A549 (cell line): ENCODE data around the gene TAS1R3.

ENCODE experiments used
- EP300 ChIP-seq, 2 experiments: fragments of >200 bp; sonication (Bioruptor Twin); formaldehyde crosslinking; IDR thresholded peaks; 2 replicates in 1 of 2; 3 replicates in 1 of 2; pipeline ENCODE4 v1.6.1; 2016 to 2017
- HOXB5 ChIP-seq: fragments of 250-450 bp; sonication (Bioruptor Pico); IDR thresholded peaks from 2 replicates; pipeline ENCODE4 v1.5.0; 2020; ENCODE audit warnings: mild to moderate bottlenecking, moderate library complexity
- JUN ChIP-seq, 2 experiments: fragments of >200 bp; sonication (Bioruptor Twin); formaldehyde crosslinking; IDR thresholded peaks; 2 replicates in 1 of 2; 3 replicates in 1 of 2; pipeline ENCODE4 v1.6.1; 2016 to 2017
- JUNB ChIP-seq: fragments of >200 bp; sonication (Bioruptor Twin); formaldehyde crosslinking; IDR thresholded peaks from 2 replicates; pipeline ENCODE4 v1.6.1; 2016
- KDM5A ChIP-seq: fragments of 200-600 bp; sonication (generic); IDR thresholded peaks from 2 replicates; pipeline ENCODE4 v1.6.1; 2016; ENCODE audit warnings: antibody characterized with exemption, mild to moderate bottlenecking
- MAZ ChIP-seq: fragments of 150-350 bp; IDR thresholded peaks from 2 replicates; pipeline ENCODE4 v1.6.1; 2014; ENCODE audit warnings: antibody characterized with exemption, low read depth, low read length, borderline replicate concordance
- NPAS2 ChIP-seq: fragments of 250-450 bp; sonication (Bioruptor Pico); IDR thresholded peaks from 2 replicates; pipeline ENCODE4 v1.8.0; 2022; ENCODE audit warnings: mild to moderate bottlenecking, moderate library complexity, borderline replicate concordance
- POLR2A ChIP-seq: IDR thresholded peaks from 2 replicates; pipeline ENCODE4 v1.6.1; 2012; ENCODE audit warnings: mild to moderate bottlenecking, low read length
- RCOR1 ChIP-seq: fragments of 150-350 bp; IDR thresholded peaks from 2 replicates; pipeline ENCODE4 v1.6.1; 2014; ENCODE audit warnings: antibody characterized with exemption, low read length, low read depth
- TF ChIP-seq, protein P1 (sequence below): fragments of >200 bp; sonication (Bioruptor Twin); formaldehyde crosslinking; IDR thresholded peaks from 3 replicates; pipeline ENCODE4 v1.5.1; 2016
- TF ChIP-seq, protein P2 (sequence below): fragments of >200 bp; sonication (Bioruptor Twin); formaldehyde crosslinking; IDR thresholded peaks from 3 replicates; pipeline ENCODE4 v1.6.1; 2016
- TF ChIP-seq, protein P3 (sequence below): IDR thresholded peaks from 2 replicates; pipeline ENCODE4 v1.6.1; 2012
- TF ChIP-seq, protein P4 (sequence below): IDR thresholded peaks from 2 replicates; pipeline ENCODE4 v1.6.1; 2012
- TF ChIP-seq, protein P5 (sequence below): IDR thresholded peaks from 2 replicates; pipeline ENCODE4 v1.6.1; 2012; ENCODE audit warnings: low read depth, borderline replicate concordance

DNA sequence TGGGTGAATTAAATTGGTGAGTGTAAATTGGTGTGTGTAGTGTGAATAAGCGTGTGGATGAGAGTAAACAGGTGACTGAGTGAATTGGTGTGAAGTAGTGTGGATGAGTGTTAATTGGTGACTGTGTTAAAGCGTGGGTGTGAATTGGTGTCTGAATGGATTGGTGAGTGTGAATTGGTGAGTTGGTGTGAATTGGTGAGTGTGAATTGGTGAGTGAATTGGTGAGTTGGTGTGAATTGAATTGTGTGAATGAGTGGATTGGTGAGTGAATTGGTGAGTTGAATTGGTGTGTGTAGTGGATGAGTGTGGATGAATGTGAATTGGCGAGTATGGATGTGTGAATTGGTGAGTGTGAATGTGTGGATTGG, 35.6 kb downstream of the TAS1R3 start:
- TF ChIP-seq POLR2A (no peak), EP300 (IDR thresholded peaks at IDR 0.05) (no peak), KDM5A (no peak), JUNB (no peak), HOXB5 (no peak), NPAS2 (CRISPR knock-in tag) (no peak), JUN (IDR thresholded peaks at IDR 0.05) (no peak), RCOR1 (no peak), MAZ (no peak)
- TF ChIP-seq, protein P1, sequence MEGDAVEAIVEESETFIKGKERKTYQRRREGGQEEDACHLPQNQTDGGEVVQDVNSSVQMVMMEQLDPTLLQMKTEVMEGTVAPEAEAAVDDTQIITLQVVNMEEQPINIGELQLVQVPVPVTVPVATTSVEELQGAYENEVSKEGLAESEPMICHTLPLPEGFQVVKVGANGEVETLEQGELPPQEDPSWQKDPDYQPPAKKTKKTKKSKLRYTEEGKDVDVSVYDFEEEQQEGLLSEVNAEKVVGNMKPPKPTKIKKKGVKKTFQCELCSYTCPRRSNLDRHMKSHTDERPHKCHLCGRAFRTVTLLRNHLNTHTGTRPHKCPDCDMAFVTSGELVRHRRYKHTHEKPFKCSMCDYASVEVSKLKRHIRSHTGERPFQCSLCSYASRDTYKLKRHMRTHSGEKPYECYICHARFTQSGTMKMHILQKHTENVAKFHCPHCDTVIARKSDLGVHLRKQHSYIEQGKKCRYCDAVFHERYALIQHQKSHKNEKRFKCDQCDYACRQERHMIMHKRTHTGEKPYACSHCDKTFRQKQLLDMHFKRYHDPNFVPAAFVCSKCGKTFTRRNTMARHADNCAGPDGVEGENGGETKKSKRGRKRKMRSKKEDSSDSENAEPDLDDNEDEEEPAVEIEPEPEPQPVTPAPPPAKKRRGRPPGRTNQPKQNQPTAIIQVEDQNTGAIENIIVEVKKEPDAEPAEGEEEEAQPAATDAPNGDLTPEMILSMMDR, result no peak
- TF ChIP-seq, protein P2, sequence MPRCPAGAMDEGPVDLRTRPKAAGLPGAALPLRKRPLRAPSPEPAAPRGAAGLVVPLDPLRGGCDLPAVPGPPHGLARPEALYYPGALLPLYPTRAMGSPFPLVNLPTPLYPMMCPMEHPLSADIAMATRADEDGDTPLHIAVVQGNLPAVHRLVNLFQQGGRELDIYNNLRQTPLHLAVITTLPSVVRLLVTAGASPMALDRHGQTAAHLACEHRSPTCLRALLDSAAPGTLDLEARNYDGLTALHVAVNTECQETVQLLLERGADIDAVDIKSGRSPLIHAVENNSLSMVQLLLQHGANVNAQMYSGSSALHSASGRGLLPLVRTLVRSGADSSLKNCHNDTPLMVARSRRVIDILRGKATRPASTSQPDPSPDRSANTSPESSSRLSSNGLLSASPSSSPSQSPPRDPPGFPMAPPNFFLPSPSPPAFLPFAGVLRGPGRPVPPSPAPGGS, result no peak
- TF ChIP-seq, protein P3, sequence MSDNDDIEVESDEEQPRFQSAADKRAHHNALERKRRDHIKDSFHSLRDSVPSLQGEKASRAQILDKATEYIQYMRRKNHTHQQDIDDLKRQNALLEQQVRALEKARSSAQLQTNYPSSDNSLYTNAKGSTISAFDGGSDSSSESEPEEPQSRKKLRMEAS, result no peak
- TF ChIP-seq, protein P4, sequence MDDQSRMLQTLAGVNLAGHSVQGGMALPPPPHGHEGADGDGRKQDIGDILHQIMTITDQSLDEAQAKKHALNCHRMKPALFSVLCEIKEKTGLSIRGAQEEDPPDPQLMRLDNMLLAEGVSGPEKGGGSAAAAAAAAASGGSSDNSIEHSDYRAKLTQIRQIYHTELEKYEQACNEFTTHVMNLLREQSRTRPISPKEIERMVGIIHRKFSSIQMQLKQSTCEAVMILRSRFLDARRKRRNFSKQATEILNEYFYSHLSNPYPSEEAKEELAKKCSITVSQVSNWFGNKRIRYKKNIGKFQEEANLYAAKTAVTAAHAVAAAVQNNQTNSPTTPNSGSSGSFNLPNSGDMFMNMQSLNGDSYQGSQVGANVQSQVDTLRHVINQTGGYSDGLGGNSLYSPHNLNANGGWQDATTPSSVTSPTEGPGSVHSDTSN, result no peak
- TF ChIP-seq, protein P5, sequence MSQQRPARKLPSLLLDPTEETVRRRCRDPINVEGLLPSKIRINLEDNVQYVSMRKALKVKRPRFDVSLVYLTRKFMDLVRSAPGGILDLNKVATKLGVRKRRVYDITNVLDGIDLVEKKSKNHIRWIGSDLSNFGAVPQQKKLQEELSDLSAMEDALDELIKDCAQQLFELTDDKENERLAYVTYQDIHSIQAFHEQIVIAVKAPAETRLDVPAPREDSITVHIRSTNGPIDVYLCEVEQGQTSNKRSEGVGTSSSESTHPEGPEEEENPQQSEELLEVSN, result no peak
